GM21528 (cell line): Measurements from ENCODE around the gene TYMS.
"Not testable (repeated sequence)": the region's sequence is repeated elsewhere in the genome, so short reads cannot be mapped to it uniquely, and the experiment has no call there.

Source experiments
- ATAC-seq: cut with Tn5 transposase; IDR thresholded peaks from one replicate; pipeline ENCODE4 v1.9.1; 2021; ENCODE audit warnings: mild to moderate bottlenecking, moderate library complexity; ENCODE audit not compliant: unreplicated experiment, low FRiP score

The TYMS gene

GRCh38 chr18:676736-677135, 19.3 kb downstream of the TYMS start:
- no peak for ATAC-seq

GRCh38 chr18:677145-677544, 19.7 kb downstream of the TYMS start:
- no peak for ATAC-seq

GRCh38 chr18:677951-678381, 20.5 kb downstream of the TYMS start:
- no peak for ATAC-seq

GRCh38 chr18:678482-679182, 21.2 kb downstream of the TYMS start:
- ATAC-seq: no peak

GRCh38 chr18:679516-679915, 22.1 kb downstream of the TYMS start:
- no peak for ATAC-seq

GRCh38 chr18:680392-680791, 22.9 kb downstream of the TYMS start:
- ATAC-seq: no peak

GRCh38 chr18:681985-682384, 24.5 kb downstream of the TYMS start:
- ATAC-seq: no peak

- ATAC-seq: not testable (repeated sequence)
Measured at GRCh38 chr18:682416-682815, 25.0 kb downstream of the TYMS start.

- no peak for ATAC-seq
Measured at GRCh38 chr18:682833-683232, 25.4 kb downstream of the TYMS start.

GRCh38 chr18:683531-683930, 26.1 kb downstream of the TYMS start:
- no peak for ATAC-seq

- no peak for ATAC-seq
Measured at GRCh38 chr18:685438-685837, 28.0 kb downstream of the TYMS start.

- ATAC-seq: no peak
Measured at GRCh38 chr18:686339-687111, 29.1 kb downstream of the TYMS start.

- ATAC-seq: no peak
Measured at GRCh38 chr18:688323-688722, 30.9 kb downstream of the TYMS start.

GRCh38 chr18:692824-693223, 35.4 kb downstream of the TYMS start:
- no peak for ATAC-seq

GRCh38 chr18:693466-694187, 36.2 kb downstream of the TYMS start:
- no peak for ATAC-seq

- no peak for ATAC-seq
Measured at GRCh38 chr18:697012-697411, 39.6 kb downstream of the TYMS start.

- ATAC-seq: no peak
Measured at GRCh38 chr18:697800-698199, 40.3 kb downstream of the TYMS start.

GRCh38 chr18:703213-703967, 45.9 kb downstream of the TYMS start:
- no peak for ATAC-seq

- no peak for ATAC-seq
Measured at GRCh38 chr18:706405-706804, 49.0 kb downstream of the TYMS start.

- ATAC-seq: no peak
Measured at GRCh38 chr18:708096-708495, 50.6 kb downstream of the TYMS start.

- no peak for ATAC-seq
Measured at GRCh38 chr18:709771-710170, 52.3 kb downstream of the TYMS start.
